ENCODE results near the gene GBP6.
"Not testable (repeated sequence)": the region's sequence is repeated elsewhere in the genome, so short reads cannot be mapped to it uniquely, and the experiment has no call there.

Gene GBP6

DNA sequence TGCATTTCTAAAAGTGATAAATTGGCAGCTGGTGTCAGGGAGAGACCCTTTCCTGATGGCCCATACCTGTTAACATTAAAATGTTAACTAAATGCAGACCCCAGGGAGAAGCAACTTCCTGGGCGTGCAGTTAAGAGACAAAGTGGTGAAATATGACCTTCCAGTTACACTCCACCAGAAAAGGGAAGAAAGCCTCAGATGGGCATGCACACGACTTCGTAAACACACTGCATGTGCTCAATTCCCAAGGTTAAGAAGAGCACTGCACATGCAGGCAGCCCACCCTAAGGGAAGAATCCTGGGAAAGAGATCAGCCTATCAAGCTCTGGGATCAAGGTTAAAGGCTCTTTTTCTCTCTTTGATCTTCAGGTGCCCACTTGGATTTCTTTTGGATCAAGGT lies 9.7 kb upstream of the GBP6 start:
- Histone ChIP-seq H3K27ac (ENCODE audit: low read depth, low read length) (no peak overlapping the region), H3K4me3 (ENCODE audit: low read length) (no peak overlapping the region), H3K4me1 (ENCODE audit: control insufficient read depth, insufficient read depth, low read length) (no peaks in the 10 kb centered on the region), H3K36me3 (ENCODE audit: control insufficient read depth, insufficient read depth, low read length) (no peaks in the 10 kb centered on the region), H3K9ac (ENCODE audit: low read length) (no peak overlapping the region), H3K27me3 (ENCODE audit: control insufficient read depth, insufficient read depth, low read length) (no peaks in the 10 kb centered on the region)

GRCh38 chr1:89355056-89355455 lies 8.8 kb upstream of the GBP6 start:
- Histone ChIP-seq H3K27ac (ENCODE audit: low read depth, low read length) (no peak overlapping the region), H3K9ac (ENCODE audit: low read length) (no peak overlapping the region), H3K27me3 (ENCODE audit: control insufficient read depth, insufficient read depth, low read length) (no peaks in the 10 kb centered on the region), H3K4me1 (ENCODE audit: control insufficient read depth, insufficient read depth, low read length) (no peaks in the 10 kb centered on the region), H3K4me3 (ENCODE audit: low read length) (no peak overlapping the region), H3K36me3 (ENCODE audit: control insufficient read depth, insufficient read depth, low read length) (no peaks in the 10 kb centered on the region)

DNA sequence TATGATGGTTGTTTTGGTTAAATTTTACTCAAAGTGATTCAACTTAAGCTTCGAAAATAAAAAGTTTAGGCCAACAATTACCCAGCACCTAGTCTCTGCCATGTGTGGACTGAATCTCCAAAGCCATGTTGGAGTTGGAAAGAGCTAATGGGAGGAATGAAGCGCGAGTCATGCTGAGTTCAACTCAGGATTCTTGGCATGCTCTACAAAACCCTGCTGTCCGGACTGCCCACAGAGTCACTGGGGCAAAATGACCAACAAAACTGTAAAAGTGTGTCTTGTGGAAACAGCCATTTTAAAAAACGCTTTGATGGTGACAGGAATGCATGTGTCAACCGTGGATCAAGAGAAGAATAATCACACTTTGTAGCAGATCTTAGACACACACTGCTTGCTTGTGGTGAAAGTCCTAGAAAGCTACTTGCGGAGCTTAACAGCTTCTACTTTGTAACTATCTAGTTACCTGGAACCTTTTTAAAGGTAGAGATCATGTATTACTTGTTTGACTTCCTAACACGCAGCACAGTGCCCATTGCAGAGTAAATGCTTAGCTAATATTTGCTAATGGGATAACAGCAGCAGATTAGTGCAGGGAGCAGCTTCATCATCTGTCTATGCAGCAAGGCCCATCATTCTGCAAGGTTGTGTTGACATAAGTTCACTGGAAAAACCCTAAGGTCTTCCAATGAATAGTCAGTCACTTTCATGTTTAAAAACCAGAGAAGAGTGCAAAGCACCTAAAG lies 7.0 kb upstream of the GBP6 start:
- Histone ChIP-seq H3K36me3 (ENCODE audit: control insufficient read depth, insufficient read depth, low read length) (no peaks in the 10 kb centered on the region), H3K4me1 (ENCODE audit: control insufficient read depth, insufficient read depth, low read length) (no peaks in the 10 kb centered on the region), H3K9ac (ENCODE audit: low read length) (no peak overlapping the region), H3K27me3 (ENCODE audit: control insufficient read depth, insufficient read depth, low read length) (no peaks in the 10 kb centered on the region), H3K27ac (ENCODE audit: low read depth, low read length) (no peak overlapping the region), H3K4me3 (ENCODE audit: low read length) (no peak overlapping the region)

GRCh38 chr1:89358287-89358893 lies 5.5 kb upstream of the GBP6 start:
- H3K27ac ChIP-seq (ENCODE audit: low read depth, low read length), result no peak overlapping the region
- H3K4me3 ChIP-seq (ENCODE audit: low read length), result no peak overlapping the region
- no peaks in the 10 kb centered on the region for H3K27me3 ChIP-seq (ENCODE audit: control insufficient read depth, insufficient read depth, low read length)
- no peaks in the 10 kb centered on the region for H3K4me1 ChIP-seq (ENCODE audit: control insufficient read depth, insufficient read depth, low read length)
- no peaks in the 10 kb centered on the region for H3K36me3 ChIP-seq (ENCODE audit: control insufficient read depth, insufficient read depth, low read length)
- no peak overlapping the region for H3K9ac ChIP-seq (ENCODE audit: low read length)

GRCh38 chr1:89360716-89361115 lies 3.1 kb upstream of the GBP6 start:
- Histone ChIP-seq H3K4me3 (ENCODE audit: low read length) (no peak overlapping the region), H3K27ac (ENCODE audit: low read depth, low read length) (no peak overlapping the region), H3K36me3 (ENCODE audit: control insufficient read depth, insufficient read depth, low read length) (no peaks in the 10 kb centered on the region), H3K27me3 (ENCODE audit: control insufficient read depth, insufficient read depth, low read length) (no peaks in the 10 kb centered on the region), H3K9ac (ENCODE audit: low read length) (no peak overlapping the region), H3K4me1 (ENCODE audit: control insufficient read depth, insufficient read depth, low read length) (no peaks in the 10 kb centered on the region)

- H3K4me1 ChIP-seq (ENCODE audit: control insufficient read depth, insufficient read depth, low read length), result no peaks in the 10 kb centered on the region
- no peaks in the 10 kb centered on the region for H3K36me3 ChIP-seq (ENCODE audit: control insufficient read depth, insufficient read depth, low read length)
- no peak overlapping the region for H3K9ac ChIP-seq (ENCODE audit: low read length)
- H3K27ac ChIP-seq (ENCODE audit: low read depth, low read length), result no peak overlapping the region
- H3K27me3 ChIP-seq (ENCODE audit: control insufficient read depth, insufficient read depth, low read length), result no peaks in the 10 kb centered on the region
- no peak overlapping the region for H3K4me3 ChIP-seq (ENCODE audit: low read length)
These were observed 2.2 kb upstream of the GBP6 start for GRCh38 chr1:89361681-89362080.

DNA sequence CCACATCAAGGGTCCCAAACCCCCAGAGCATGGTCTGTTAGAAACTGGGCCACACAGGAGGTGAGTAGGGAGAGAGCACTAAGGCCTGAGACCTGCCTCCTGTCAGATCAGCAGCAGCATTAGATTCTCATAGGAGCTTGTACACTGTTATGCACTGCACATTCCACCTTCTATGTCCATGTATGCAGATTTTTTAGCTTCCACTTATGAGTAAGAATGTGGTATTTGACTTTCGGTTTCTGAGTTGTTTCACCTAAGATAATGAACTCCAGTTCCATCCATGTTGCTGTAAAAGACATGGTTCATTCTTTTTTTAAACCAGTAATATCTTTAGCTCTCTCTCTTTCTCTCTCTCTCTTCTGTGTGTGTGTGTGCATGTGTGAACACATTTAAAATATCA lies 663 bp upstream of the GBP6 start:
- H3K4me3 ChIP-seq (ENCODE audit: low read length), result no peak overlapping the region
- H3K27me3 ChIP-seq (ENCODE audit: control insufficient read depth, insufficient read depth, low read length), result no peaks in the 10 kb centered on the region
- no peaks in the 10 kb centered on the region for H3K36me3 ChIP-seq (ENCODE audit: control insufficient read depth, insufficient read depth, low read length)
- no peak overlapping the region for H3K27ac ChIP-seq (ENCODE audit: low read depth, low read length)
- no peaks in the 10 kb centered on the region for H3K4me1 ChIP-seq (ENCODE audit: control insufficient read depth, insufficient read depth, low read length)
- no peak overlapping the region for H3K9ac ChIP-seq (ENCODE audit: low read length)

GRCh38 chr1:89364954-89365550 lies 1.2 kb downstream of the GBP6 start:
- no peaks in the 10 kb centered on the region for H3K27me3 ChIP-seq (ENCODE audit: control insufficient read depth, insufficient read depth, low read length)
- H3K4me3 ChIP-seq (ENCODE audit: low read length), result no peak overlapping the region
- no peak overlapping the region for H3K27ac ChIP-seq (ENCODE audit: low read depth, low read length)
- no peak overlapping the region for H3K9ac ChIP-seq (ENCODE audit: low read length)
- H3K36me3 ChIP-seq (ENCODE audit: control insufficient read depth, insufficient read depth, low read length), result no peaks in the 10 kb centered on the region
- no peaks in the 10 kb centered on the region for H3K4me1 ChIP-seq (ENCODE audit: control insufficient read depth, insufficient read depth, low read length)

GRCh38 chr1:89367221-89367620 lies 3.4 kb downstream of the GBP6 start:
- Histone ChIP-seq H3K36me3 (ENCODE audit: control insufficient read depth, insufficient read depth, low read length) (no peaks in the 10 kb centered on the region), H3K4me3 (ENCODE audit: low read length) (no peak overlapping the region), H3K9ac (ENCODE audit: low read length) (no peak overlapping the region), H3K4me1 (ENCODE audit: control insufficient read depth, insufficient read depth, low read length) (no peaks in the 10 kb centered on the region), H3K27me3 (ENCODE audit: control insufficient read depth, insufficient read depth, low read length) (no peaks in the 10 kb centered on the region), H3K27ac (ENCODE audit: low read depth, low read length) (no peak overlapping the region)

- Histone ChIP-seq H3K27ac (ENCODE audit: low read depth, low read length) (no peak overlapping the region), H3K9ac (ENCODE audit: low read length) (no peak overlapping the region), H3K4me3 (ENCODE audit: low read length) (no peak overlapping the region), H3K27me3 (ENCODE audit: control insufficient read depth, insufficient read depth, low read length) (no peaks in the 10 kb centered on the region), H3K36me3 (ENCODE audit: control insufficient read depth, insufficient read depth, low read length) (no peaks in the 10 kb centered on the region), H3K4me1 (ENCODE audit: control insufficient read depth, insufficient read depth, low read length) (no peaks in the 10 kb centered on the region)
These were observed 5.5 kb downstream of the GBP6 start for GRCh38 chr1:89369331-89369730.

DNA sequence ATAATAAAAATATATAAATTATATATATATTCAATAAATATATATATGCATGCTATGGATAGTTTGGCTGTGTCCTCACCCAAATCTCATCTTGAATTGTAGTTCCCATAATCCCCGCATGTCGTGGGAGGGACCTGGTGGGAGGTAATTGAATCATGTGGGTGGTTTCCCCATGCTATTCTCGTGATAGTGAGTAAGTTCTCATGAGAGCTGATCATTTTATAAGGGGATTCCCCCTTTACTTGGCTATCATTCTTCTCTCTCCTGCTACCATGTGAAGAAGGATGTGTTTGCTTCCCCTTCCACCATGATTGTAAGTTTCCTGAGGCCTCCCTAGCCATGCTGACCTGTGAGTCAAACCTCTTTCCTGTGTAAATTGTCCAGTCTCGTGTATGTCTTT lies 10.0 kb downstream of the GBP6 start:
- H3K27ac ChIP-seq (ENCODE audit: low read depth, low read length); H3K27me3 ChIP-seq (ENCODE audit: control insufficient read depth, insufficient read depth, low read length); H3K4me3 ChIP-seq (ENCODE audit: low read length); H3K36me3 ChIP-seq (ENCODE audit: control insufficient read depth, insufficient read depth, low read length); H3K4me1 ChIP-seq (ENCODE audit: control insufficient read depth, insufficient read depth, low read length); H3K9ac ChIP-seq (ENCODE audit: low read length): not testable (repeated sequence)

DNA sequence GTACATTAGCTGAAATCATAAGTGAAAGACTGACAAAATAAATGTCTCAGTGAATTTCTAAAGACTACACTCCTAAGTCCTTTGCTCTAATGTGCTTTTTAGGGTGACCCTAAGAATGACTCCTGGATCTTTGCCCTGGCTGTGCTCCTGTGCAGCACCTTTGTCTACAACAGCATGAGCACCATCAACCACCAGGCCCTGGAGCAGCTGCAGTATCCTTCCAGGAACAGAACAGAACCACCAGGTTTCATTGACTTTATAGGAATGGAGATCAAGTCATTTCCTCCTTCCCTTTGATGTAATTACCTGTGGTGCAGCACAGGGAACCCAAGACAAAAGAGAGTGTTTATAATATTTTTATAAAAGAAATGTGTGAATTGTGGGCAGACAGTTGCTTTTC lies 14.1 kb downstream of the GBP6 start:
- H3K36me3 ChIP-seq (ENCODE audit: control insufficient read depth, insufficient read depth, low read length), result no peaks in the 10 kb centered on the region
- no peak overlapping the region for H3K4me3 ChIP-seq (ENCODE audit: low read length)
- H3K9ac ChIP-seq (ENCODE audit: low read length), result no peak overlapping the region
- no peak overlapping the region for H3K27ac ChIP-seq (ENCODE audit: low read depth, low read length)
- H3K4me1 ChIP-seq (ENCODE audit: control insufficient read depth, insufficient read depth, low read length), result no peaks in the 10 kb centered on the region
- no peaks in the 10 kb centered on the region for H3K27me3 ChIP-seq (ENCODE audit: control insufficient read depth, insufficient read depth, low read length)

DNA sequence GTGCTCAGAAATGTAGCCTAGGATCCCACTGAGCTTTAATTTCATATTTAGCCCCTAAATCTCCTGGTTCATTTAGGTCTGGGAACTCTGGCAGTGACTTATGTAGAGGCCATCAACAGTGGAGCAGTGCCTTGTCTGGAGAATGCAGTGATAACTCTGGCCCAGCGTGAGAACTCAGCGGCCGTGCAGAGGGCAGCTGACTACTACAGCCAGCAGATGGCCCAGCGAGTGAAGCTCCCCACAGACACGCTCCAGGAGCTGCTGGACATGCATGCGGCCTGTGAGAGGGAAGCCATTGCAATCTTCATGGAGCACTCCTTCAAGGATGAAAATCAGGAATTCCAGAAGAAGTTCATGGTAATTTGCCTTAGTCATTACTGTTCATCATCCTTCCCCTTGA lies 17.8 kb downstream of the GBP6 start:
- no peaks in the 10 kb centered on the region for H3K27me3 ChIP-seq (ENCODE audit: control insufficient read depth, insufficient read depth, low read length)
- no peak overlapping the region for H3K4me3 ChIP-seq (ENCODE audit: low read length)
- H3K9ac ChIP-seq (ENCODE audit: low read length), result no peak overlapping the region
- no peaks in the 10 kb centered on the region for H3K36me3 ChIP-seq (ENCODE audit: control insufficient read depth, insufficient read depth, low read length)
- H3K27ac ChIP-seq (ENCODE audit: low read depth, low read length), result no peak overlapping the region
- no peaks in the 10 kb centered on the region for H3K4me1 ChIP-seq (ENCODE audit: control insufficient read depth, insufficient read depth, low read length)

Measured in rectal smooth muscle tissue (tissue), 1 donor.